ENCODE data around the gene ASB3. TPM values are rescaled to one million over a fixed set of nuclear protein-coding genes. Genes with fewer than 3 reads are reported as not detected.

The ASB3 gene
- total RNA-seq, 4 donors from 2014 or later = 14.0 to 19.3 (median 16.6) TPM

GRCh38 chr2:53811601-53812000 is 24.8 kb upstream of the ASB3 start:
- H3K36me3 ChIP-seq = peaks cover 0 to 100% of the 10 kb centered on the region in 2 donors
- H3K4me3 ChIP-seq = no peak overlapping the region
- no peaks in the 10 kb centered on the region for H3K27me3 ChIP-seq
- TF ChIP-seq, protein P1, sequence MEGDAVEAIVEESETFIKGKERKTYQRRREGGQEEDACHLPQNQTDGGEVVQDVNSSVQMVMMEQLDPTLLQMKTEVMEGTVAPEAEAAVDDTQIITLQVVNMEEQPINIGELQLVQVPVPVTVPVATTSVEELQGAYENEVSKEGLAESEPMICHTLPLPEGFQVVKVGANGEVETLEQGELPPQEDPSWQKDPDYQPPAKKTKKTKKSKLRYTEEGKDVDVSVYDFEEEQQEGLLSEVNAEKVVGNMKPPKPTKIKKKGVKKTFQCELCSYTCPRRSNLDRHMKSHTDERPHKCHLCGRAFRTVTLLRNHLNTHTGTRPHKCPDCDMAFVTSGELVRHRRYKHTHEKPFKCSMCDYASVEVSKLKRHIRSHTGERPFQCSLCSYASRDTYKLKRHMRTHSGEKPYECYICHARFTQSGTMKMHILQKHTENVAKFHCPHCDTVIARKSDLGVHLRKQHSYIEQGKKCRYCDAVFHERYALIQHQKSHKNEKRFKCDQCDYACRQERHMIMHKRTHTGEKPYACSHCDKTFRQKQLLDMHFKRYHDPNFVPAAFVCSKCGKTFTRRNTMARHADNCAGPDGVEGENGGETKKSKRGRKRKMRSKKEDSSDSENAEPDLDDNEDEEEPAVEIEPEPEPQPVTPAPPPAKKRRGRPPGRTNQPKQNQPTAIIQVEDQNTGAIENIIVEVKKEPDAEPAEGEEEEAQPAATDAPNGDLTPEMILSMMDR (IDR thresholded peaks at IDR 0.05) = no peak
- TF ChIP-seq POLR2AphosphoS5 (IDR thresholded peaks at IDR 0.05) (no peak), POLR2A (IDR thresholded peaks at IDR 0.05) (no peak), EP300 (IDR thresholded peaks at IDR 0.05) (no peak)
- H3K4me1 ChIP-seq = no peaks in the 10 kb centered on the region
- no peaks in the 10 kb centered on the region for H3K9me3 ChIP-seq
- ATAC-seq = no peak
- WGBS, 2 donors (ENCODE audit: low coverage in 1 of 2) = 95 to 98% methylated on average over 3 of the region's 3 CpGs
- H3K27ac ChIP-seq = no peak overlapping the region

DNA sequence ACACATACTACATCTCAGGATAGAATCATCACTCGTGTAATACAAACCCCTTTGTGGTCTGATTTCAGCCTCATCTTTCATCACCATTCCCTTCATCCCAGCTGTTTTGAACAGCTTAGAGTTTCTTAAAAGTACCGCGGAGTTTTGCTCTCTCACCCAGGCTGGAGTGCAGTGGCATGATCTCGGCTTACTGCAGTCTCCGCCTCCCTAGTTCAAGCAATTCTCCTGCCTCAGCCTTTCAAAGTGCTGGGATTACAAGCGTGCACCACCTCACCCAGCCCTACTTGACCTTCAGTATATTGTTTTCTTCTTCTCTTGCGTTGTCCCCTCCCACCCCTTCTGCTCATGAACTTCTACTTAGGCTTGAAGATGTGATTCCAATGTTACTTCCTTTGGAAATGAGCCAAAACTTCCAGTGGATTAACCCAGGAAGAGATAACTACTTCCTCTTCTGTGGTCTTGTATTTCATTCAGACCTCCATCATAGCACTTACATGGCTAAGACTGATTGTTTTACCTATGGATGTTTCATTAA is 15.9 kb upstream of the ASB3 start:
- ATAC-seq = no peak
- no peaks in the 10 kb centered on the region for H3K27me3 ChIP-seq
- no peaks in the 10 kb centered on the region for H3K4me1 ChIP-seq
- no peaks in the 10 kb centered on the region for H3K9me3 ChIP-seq
- TF ChIP-seq, protein P1 (IDR thresholded peaks at IDR 0.05) = no peak
- TF ChIP-seq POLR2A (IDR thresholded peaks at IDR 0.05) (no peak), EP300 (IDR thresholded peaks at IDR 0.05) (no peak), POLR2AphosphoS5 (IDR thresholded peaks at IDR 0.05) (no peak)
- peaks cover 5 to 88% of the 10 kb centered on the region in 2 donors for H3K36me3 ChIP-seq
- H3K4me3 ChIP-seq = no peak overlapping the region
- WGBS, 2 donors (ENCODE audit: low coverage in 1 of 2) = 55 to 66% methylated on average over 6 to 7 of the region's 7 CpGs
- no peak overlapping the region for H3K27ac ChIP-seq

- Histone ChIP-seq H3K4me3 (no peak overlapping the region), H3K36me3 (peaks cover 5 to 87% of the 10 kb centered on the region in 2 donors), H3K27me3 (no peaks in the 10 kb centered on the region), H3K27ac (no peak overlapping the region), H3K9me3 (no peaks in the 10 kb centered on the region), H3K4me1 (no peaks in the 10 kb centered on the region)
- no peak for TF ChIP-seq EP300 (IDR thresholded peaks at IDR 0.05)
- TF ChIP-seq, protein P1 (IDR thresholded peaks at IDR 0.05) = no peak
- no peak for TF ChIP-seq POLR2AphosphoS5 (IDR thresholded peaks at IDR 0.05)
- no peak for TF ChIP-seq POLR2A (IDR thresholded peaks at IDR 0.05)
- no peak for ATAC-seq
These were observed 14.8 kb upstream of the ASB3 start for GRCh38 chr2:53801547-53801946.

DNA sequence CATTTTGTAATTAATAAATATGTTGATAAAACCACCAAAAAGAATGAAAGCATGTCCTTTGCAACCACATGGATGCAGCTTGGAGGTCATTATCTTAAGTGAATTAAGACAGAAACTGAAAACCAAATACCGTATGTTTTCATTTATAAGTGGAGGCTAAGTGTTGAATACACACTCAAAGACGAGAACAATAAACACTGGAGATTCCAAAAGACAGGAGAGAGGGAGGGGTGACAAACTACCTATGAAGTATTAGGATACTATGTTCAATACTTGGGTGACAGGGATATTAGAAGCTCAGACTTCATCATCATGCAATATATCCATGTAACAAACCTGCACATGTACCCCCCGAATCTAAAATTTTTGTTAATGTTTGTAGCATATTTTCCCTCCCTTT is 7.1 kb upstream of the ASB3 start:
- 73 to 86% methylated on average over 3 of the region's 3 CpGs for WGBS, 2 donors (ENCODE audit: low coverage in 1 of 2)
- Histone ChIP-seq H3K4me1 (peaks cover 0 to 10% (median 0%) of the 10 kb centered on the region in 3 donors), H3K4me3 (no peak overlapping the region), H3K27me3 (no peaks in the 10 kb centered on the region), H3K27ac (no peak overlapping the region), H3K9me3 (no peaks in the 10 kb centered on the region), H3K36me3 (peaks cover 2 to 47% of the 10 kb centered on the region in 2 donors)
- TF ChIP-seq POLR2A (IDR thresholded peaks at IDR 0.05) = no peak
- TF ChIP-seq POLR2AphosphoS5 (IDR thresholded peaks at IDR 0.05) = no peak
- no peak for TF ChIP-seq EP300 (IDR thresholded peaks at IDR 0.05)
- TF ChIP-seq, protein P1 (IDR thresholded peaks at IDR 0.05) = no peak
- no peak for ATAC-seq

GRCh38 chr2:53793261-53793660 is 6.5 kb upstream of the ASB3 start:
- no peaks in the 10 kb centered on the region for H3K27me3 ChIP-seq
- WGBS, 2 donors (ENCODE audit: low coverage in 1 of 2) = 82 to 83% methylated on average over 3 of the region's 3 CpGs
- H3K9me3 ChIP-seq = no peaks in the 10 kb centered on the region
- no peak for ATAC-seq
- H3K4me1 ChIP-seq = peaks cover 2 to 15% (median 2%) of the 10 kb centered on the region in 3 donors
- TF ChIP-seq, protein P1 (IDR thresholded peaks at IDR 0.05) = no peak
- no peak for TF ChIP-seq EP300 (IDR thresholded peaks at IDR 0.05)
- H3K4me3 ChIP-seq = no peak overlapping the region
- H3K27ac ChIP-seq = no peak overlapping the region
- peaks cover 0 to 41% of the 10 kb centered on the region in 2 donors for H3K36me3 ChIP-seq
